GM06990 (cell line): Measurements from ENCODE around the gene NPAS3.

Experiments
- DNase-seq: peaks from one replicate; pipeline ENCODE4 v3.0.0-alpha.2; 2011; ENCODE audit not compliant: insufficient read length; ENCODE audit errors: extremely low read depth
- H3K27me3 ChIP-seq: replicated peaks from 2 replicates; pipeline ENCODE4 v1.6.0; 2011; ENCODE audit warnings: low read length; ENCODE audit not compliant: control insufficient read depth, insufficient read depth
- H3K36me3 ChIP-seq: 2 replicates; pipeline ENCODE4 v1.5.1; 2011; ENCODE audit warnings: low read length; ENCODE audit not compliant: control insufficient read depth, insufficient read depth
- H3K4me3 ChIP-seq: replicated peaks from 2 replicates; pipeline ENCODE4 v1.5.1; 2011; ENCODE audit warnings: low read depth, mild to moderate bottlenecking, control low read depth, low read length
- CTCF ChIP-seq: IDR thresholded peaks from 2 replicates; pipeline ENCODE4 v1.5.1; 2011; ENCODE audit warnings: low read length, control low read depth, mild to moderate bottlenecking, inconsistent platforms; ENCODE audit not compliant: insufficient read depth, poor library complexity, severe bottlenecking

The NPAS3 gene

GRCh38 chr14:33733721-33734120 is 795.0 kb downstream of the NPAS3 start:
- no peak overlapping the region for H3K4me3 ChIP-seq
- H3K27me3 ChIP-seq = no peaks in the 10 kb centered on the region
- no peak for DNase-seq
- no peak for TF ChIP-seq CTCF
- no peaks in the 10 kb centered on the region for H3K36me3 ChIP-seq

GRCh38 chr14:33734387-33734786 is 795.7 kb downstream of the NPAS3 start:
- Histone ChIP-seq H3K4me3 (no peak overlapping the region), H3K27me3 (no peaks in the 10 kb centered on the region), H3K36me3 (no peaks in the 10 kb centered on the region)
- TF ChIP-seq CTCF = no peak
- no peak for DNase-seq

- TF ChIP-seq CTCF = no peak
- DNase-seq = no peak
Measured at GRCh38 chr14:33736299-33736825, 797.7 kb downstream of the NPAS3 start.

GRCh38 chr14:33736979-33737378 is 798.3 kb downstream of the NPAS3 start:
- no peaks in the 10 kb centered on the region for H3K36me3 ChIP-seq

More at GRCh38 chr14:33736299-33736825, 797.7 kb downstream of the NPAS3 start:
- no peaks in the 10 kb centered on the region for H3K27me3 ChIP-seq
- H3K4me3 ChIP-seq = no peak overlapping the region
- H3K36me3 ChIP-seq = no peaks in the 10 kb centered on the region

GRCh38 chr14:33737446-33737845 is 798.8 kb downstream of the NPAS3 start:
- no peak for DNase-seq
- H3K4me3 ChIP-seq = no peak overlapping the region
- H3K27me3 ChIP-seq = no peaks in the 10 kb centered on the region
- no peaks in the 10 kb centered on the region for H3K36me3 ChIP-seq
- TF ChIP-seq CTCF = no peak

More at GRCh38 chr14:33736979-33737378, 798.3 kb downstream of the NPAS3 start:
- DNase-seq = no peak
- no peak for TF ChIP-seq CTCF
- no peak overlapping the region for H3K4me3 ChIP-seq
- H3K27me3 ChIP-seq = no peaks in the 10 kb centered on the region

- no peak for DNase-seq
- Histone ChIP-seq H3K27me3 (no peaks in the 10 kb centered on the region), H3K4me3 (no peak overlapping the region), H3K36me3 (no peaks in the 10 kb centered on the region)
- TF ChIP-seq CTCF = no peak
Measured at GRCh38 chr14:33738029-33738428, 799.4 kb downstream of the NPAS3 start.
